WTC11 (cell line): ENCODE results near the gene KCNIP3.

Source experiments
- AFF4 ChIP-seq: sonication (generic); formaldehyde crosslinking; IDR thresholded peaks from 2 replicates; pipeline ENCODE4 v1.8.1; 2023; ENCODE audit warnings: mild to moderate bottlenecking, missing genetic modification reagents, borderline replicate concordance
- CDX4 ChIP-seq: fragments of 250-450 bp; sonication (Bioruptor Pico); IDR thresholded peaks from 2 replicates; pipeline ENCODE4 v1.9.0; 2021; ENCODE audit warnings: moderate library complexity, mild to moderate bottlenecking, inconsistent platforms, borderline replicate concordance
- CREB1 ChIP-seq: sonication (generic); formaldehyde crosslinking; IDR thresholded peaks from 2 replicates; pipeline ENCODE4 v1.8.0; 2023; ENCODE audit warnings: mild to moderate bottlenecking, missing genetic modification reagents
- CTCF ChIP-seq: fragments of 200-600 bp; IDR thresholded peaks from 2 replicates; pipeline ENCODE4 v1.8.0; 2022; ENCODE audit warnings: antibody characterized with exemption
- RORB ChIP-seq: fragments of 250-450 bp; sonication (Bioruptor Pico); IDR thresholded peaks from 2 replicates; pipeline ENCODE4 v1.9.0; 2021; ENCODE audit warnings: mild to moderate bottlenecking

GRCh38 chr2:95374451-95374920, 77.3 kb downstream of the KCNIP3 start:
- TF ChIP-seq CREB1 (CRISPR knock-in tag) (no peak), CDX4 (CRISPR knock-in tag) (no peak), AFF4 (CRISPR knock-in tag) (no peak), RORB (no peak), CTCF (no peak)
